Keratinocyte (primary cell): ENCODE data around the gene ZNF488. TPM values are rescaled to one million over a fixed set of nuclear protein-coding genes. Genes with fewer than 3 reads are reported as not detected.

Experiments
- DNase-seq: peaks from one replicate; pipeline ENCODE4 v3.0.0-alpha.2; 2011; ENCODE audit warnings: low read depth, missing footprints, low spot score
- FAIRE-seq: peaks from 2 replicates; lab custom pipeline; 2011; peaks lifted over from hg19 to GRCh38; lab: Jason Lieb, UNC
- H2AFZ ChIP-seq: 2 replicates; pipeline ENCODE4 v1.6.0; 2012; ENCODE audit warnings: low read length, control low read depth, inconsistent platforms; ENCODE audit not compliant: control insufficient read depth
- H3K27ac ChIP-seq: 2 replicates; pipeline ENCODE4 v1.5.1; 2011; ENCODE audit warnings: low read length; ENCODE audit not compliant: control insufficient read depth, insufficient read depth
- H3K27me3 ChIP-seq: 3 replicates; pipeline ENCODE4 v1.6.0; 2011; ENCODE audit warnings: low read length; ENCODE audit not compliant: control insufficient read depth, insufficient read depth; ENCODE audit errors: extremely low read depth
- H3K36me3 ChIP-seq, 2 experiments: 2 replicates in 1 of 2; 3 replicates in 1 of 2; pipeline ENCODE4 v1.5.1; 2011; ENCODE audit warnings: low read length in 2 of 2, mild to moderate bottlenecking in 1 of 2; ENCODE audit not compliant: control insufficient read depth in 2 of 2, insufficient read depth in 2 of 2; ENCODE audit errors: extremely low read depth in 1 of 2
- H3K4me1 ChIP-seq: 3 replicates; pipeline ENCODE4 v1.5.1; 2011; ENCODE audit warnings: low read length; ENCODE audit not compliant: control insufficient read depth, insufficient read depth; ENCODE audit errors: extremely low read depth
- H3K4me2 ChIP-seq: 3 replicates; pipeline ENCODE4 v1.6.0; 2011; ENCODE audit warnings: low read depth, low read length; ENCODE audit not compliant: control insufficient read depth, insufficient read depth; ENCODE audit errors: extremely low read depth
- H3K4me3 ChIP-seq, 3 experiments: fragments of 200-600 bp in 1 of 3; sonication (generic) in 1 of 3; 2 replicates in 2 of 3; 3 replicates in 1 of 3; pipeline ENCODE4 v1.5.1; 2011 to 2016; ENCODE audit warnings: low read length in 3 of 3, mild to moderate bottlenecking in 3 of 3, control low read depth in 2 of 3, inconsistent platforms in 1 of 3, low read depth in 1 of 3, mixed read lengths in 1 of 3, mixed run types in 1 of 3, moderate library complexity in 1 of 3; ENCODE audit not compliant: control insufficient read depth in 2 of 3, insufficient read depth in 2 of 3; ENCODE audit errors: extremely low read depth in 1 of 3
- H3K79me2 ChIP-seq: 2 replicates; pipeline ENCODE4 v1.6.0; 2012; ENCODE audit warnings: low read length; ENCODE audit not compliant: control insufficient read depth, insufficient read depth
- H3K9ac ChIP-seq: 3 replicates; pipeline ENCODE4 v1.6.0; 2011; ENCODE audit warnings: low read length; ENCODE audit not compliant: control insufficient read depth, insufficient read depth; ENCODE audit errors: extremely low read depth
- H3K9me1 ChIP-seq: 3 replicates; pipeline ENCODE4 v1.6.0; 2011; ENCODE audit warnings: low read length; ENCODE audit not compliant: control insufficient read depth, insufficient read depth; ENCODE audit errors: extremely low read depth
- H3K9me3 ChIP-seq: 2 replicates; pipeline ENCODE4 v1.5.1; 2012; ENCODE audit warnings: low read depth, low read length; ENCODE audit not compliant: control insufficient read depth
- H4K20me1 ChIP-seq: 3 replicates; pipeline ENCODE4 v1.6.0; 2011; ENCODE audit warnings: low read length; ENCODE audit not compliant: control insufficient read depth, insufficient read depth; ENCODE audit errors: extremely low read depth
- CTCF ChIP-seq, 3 experiments: IDR thresholded peaks in 1 of 3; conservative IDR thresholded peaks in 1 of 3; optimal IDR thresholded peaks in 1 of 3; 2 replicates in 2 of 3; 3 replicates in 1 of 3; pipeline versions ENCODE3 to v1.5.1; 2011; ENCODE audit warnings: low read length in 3 of 3, mild to moderate bottlenecking in 3 of 3, moderate library complexity in 2 of 3, control low read depth in 1 of 3, inconsistent platforms in 1 of 3; ENCODE audit not compliant: insufficient read depth in 2 of 3; ENCODE audit errors: extremely low read depth in 1 of 3
- EZH2 ChIP-seq: IDR thresholded peaks from one replicate; pipeline ENCODE4 v1.6.1; 2012; ENCODE audit warnings: inconsistent platforms, mild to moderate bottlenecking, low read length, moderate library complexity
- dilution Hi-C: fragments of 300-500 bp; cut with MboI; formaldehyde crosslinking; loops from one replicate; pipeline ENCODE4 v1.7.0; 2020; ENCODE audit warnings: low sequenced_read_pairs; ENCODE audit not compliant: extremely low pct_ligation_motif_present
- polyA plus RNA-seq, 5 experiments: library from polyadenylated mRNA; depleted of rRNA in 3 of 5; stranded (reverse) in 3 of 5; stranded (forward) in 1 of 5; unstranded in 1 of 5; fragments of >200 nt; gene quantifications; 1 replicate in 1 of 5; 2 replicates in 3 of 5; 3 replicates in 1 of 5; pipeline versions ENCODE4 v1.2.1 to v1.2.3, GENCODE V29; 2011 to 2012; ENCODE audit warnings: missing spikeins in 2 of 5, low read depth in 1 of 5, low replicate concordance in 1 of 5

ZNF488 gene
- polyA plus RNA-seq, 1 donor (not counting 4 experiments of a cell fraction or from before 2014, with no cell fraction given): 1.2 TPM

- H3K27me3 ChIP-seq: peaks cover 4% of the 10 kb centered on the region
- no peak for TF ChIP-seq CTCF (optimal IDR thresholded peaks at IDR 0.05 in 1 of 3, IDR thresholded peaks at IDR 0.05 in 1 of 3, conservative IDR thresholded peaks at IDR 0.05 in 1 of 3; ENCODE audit: extremely low read depth in 1 of 3, insufficient read depth in 2 of 3, low read length in 3 of 3)
- no peak for TF ChIP-seq EZH2
- no peaks in the 10 kb centered on the region for H4K20me1 ChIP-seq
- peak overlapping the region; percentile 90 for H2AFZ ChIP-seq
- H3K79me2 ChIP-seq: no peaks in the 10 kb centered on the region
- peaks cover 10% of the 10 kb centered on the region for H3K4me1 ChIP-seq
- no peaks in the 10 kb centered on the region for H3K9me1 ChIP-seq
- H3K36me3 ChIP-seq: no peaks in the 10 kb centered on the region
- peak overlapping the region; percentile 74 for H3K9ac ChIP-seq
- DNase-seq (no peak), FAIRE-seq (no peak)
- no peaks in the 10 kb centered on the region for H3K9me3 ChIP-seq
- dilution Hi-C loops: no loop called here
- H3K27ac ChIP-seq: no peak overlapping the region
- H3K4me2 ChIP-seq: peak overlapping the region; percentile 98
- H3K4me3 ChIP-seq: peak overlapping the region; percentile 73 to 83 (median 82)
These were observed 589 bp downstream of the ZNF488 start for GRCh38 chr10:47383261-47384147.

DNA sequence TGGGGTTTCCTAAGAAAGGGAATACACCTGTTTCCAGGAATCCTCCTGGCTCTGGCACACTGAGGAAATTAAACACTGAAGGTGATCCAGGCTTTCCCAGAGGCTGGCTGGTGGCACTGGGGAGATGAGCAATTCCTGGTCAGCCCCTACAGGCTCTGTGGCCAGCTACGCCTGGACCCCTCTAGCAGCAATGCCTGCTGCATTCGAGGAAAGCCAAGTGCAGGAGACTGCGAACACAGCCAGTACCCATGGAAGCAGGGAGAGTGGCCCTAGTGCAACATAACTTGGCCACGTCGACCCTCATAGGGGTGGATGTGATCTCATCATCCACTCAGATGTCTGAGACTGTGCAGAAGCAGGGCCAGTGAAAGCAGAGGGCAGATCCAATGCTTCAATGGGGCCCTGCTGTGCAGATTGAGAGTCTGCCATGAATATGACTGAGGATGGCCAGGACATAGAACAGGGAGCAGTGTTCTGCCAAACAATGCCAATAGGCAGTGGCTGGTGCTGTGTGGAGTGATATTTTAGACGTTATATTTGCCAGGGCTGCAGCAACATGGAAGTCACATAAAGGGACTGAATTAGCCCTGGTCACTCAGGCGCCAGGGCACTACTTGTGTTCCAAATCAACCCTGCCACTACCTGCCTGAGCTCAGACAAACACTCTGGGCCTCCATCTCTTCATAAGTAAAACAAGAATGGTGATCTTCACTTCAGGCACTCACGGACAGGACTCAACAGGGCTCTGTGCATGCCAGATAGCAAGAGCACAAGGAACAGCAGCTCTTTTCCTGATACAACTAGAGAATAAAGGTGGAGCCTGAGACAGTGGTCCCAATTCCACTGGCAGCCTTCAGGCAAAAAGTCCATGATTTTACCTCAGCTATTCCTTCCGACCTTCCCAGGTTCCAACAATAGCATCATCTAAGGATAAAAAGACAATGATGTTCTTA, 2.4 kb downstream of the ZNF488 start:
- DNase-seq (no peak), FAIRE-seq (no peak)
- Histone ChIP-seq H3K27me3 (peaks cover 4% of the 10 kb centered on the region), H3K9me1 (no peaks in the 10 kb centered on the region), H3K9me3 (no peaks in the 10 kb centered on the region), H3K79me2 (no peaks in the 10 kb centered on the region), H3K9ac (no peak overlapping the region), H3K27ac (no peak overlapping the region), H3K4me1 (peaks cover 10% of the 10 kb centered on the region), H3K4me3 (no peak overlapping the region), H3K36me3 (no peaks in the 10 kb centered on the region), H3K4me2 (no peak overlapping the region), H4K20me1 (no peaks in the 10 kb centered on the region), H2AFZ (no peak overlapping the region)
- dilution Hi-C loops: no loop called here
- TF ChIP-seq EZH2: no peak
- TF ChIP-seq CTCF (optimal IDR thresholded peaks at IDR 0.05 in 1 of 3, IDR thresholded peaks at IDR 0.05 in 1 of 3, conservative IDR thresholded peaks at IDR 0.05 in 1 of 3; ENCODE audit: extremely low read depth in 1 of 3, insufficient read depth in 2 of 3, low read length in 3 of 3): no peak
